PC-9 (cell line): ENCODE data around the gene PAF1. TPM values are rescaled to one million over a fixed set of nuclear protein-coding genes. Genes with fewer than 3 reads are reported as not detected.

Experiments
- BruUV-seq: library from RNA; stranded (reverse); fragments of 400-500 nt; replicated peaks from 2 replicates; lab custom pipeline; 2021; lab: Mats Ljungman, UMichigan
- CTCF ChIA-PET: fragments of 300-600 bp; sonication (Branson Sonifier 250); formaldehyde crosslinking; loops from one replicate; lab custom pipeline; 2022; ENCODE audit warnings: antibody characterized with exemption; lab: Charles Lee
- POLR2A ChIA-PET: fragments of 300-600 bp; sonication (Branson Sonifier 250); formaldehyde crosslinking; loops from one replicate; lab custom pipeline; 2022; ENCODE audit warnings: antibody characterized with exemption; ENCODE audit not compliant: unreplicated experiment; lab: Charles Lee
- DNase-seq, 2 experiments: peaks; one replicate each; pipeline versions ENCODE4 v3.0.0 to v3.0.0-alpha.2; 2015 to 2022; ENCODE audit warnings: mixed read lengths in 1 of 2
- H2AFZ ChIP-seq: fragments of 200-600 bp; sonication (generic); 2 replicates; pipeline ENCODE4 v1.8.1; 2017; ENCODE audit warnings: antibody characterized with exemption
- H3F3A ChIP-seq: fragments of 200-600 bp; sonication (generic); 2 replicates; pipeline ENCODE4 v1.8.1; 2017; ENCODE audit warnings: antibody characterized with exemption, mild to moderate bottlenecking, low read depth; ENCODE audit not compliant: insufficient read depth
- H3K27ac ChIP-seq: fragments of 200-600 bp; sonication (generic); 2 replicates; pipeline ENCODE4 v1.6.1; 2016; ENCODE audit warnings: mixed run types
- H3K27me3 ChIP-seq: fragments of 200-600 bp; sonication (generic); 2 replicates; pipeline ENCODE4 v1.6.1; 2016; ENCODE audit warnings: low read depth, mixed run types; ENCODE audit not compliant: insufficient read depth
- H3K36me3 ChIP-seq: fragments of 200-600 bp; sonication (generic); 2 replicates; pipeline ENCODE4 v1.6.1; 2016; ENCODE audit warnings: low read depth, mixed run types
- H3K4me1 ChIP-seq: fragments of 200-600 bp; sonication (generic); replicated peaks from 2 replicates; pipeline ENCODE4 v1.6.1; 2016; ENCODE audit warnings: mixed run types; ENCODE audit not compliant: insufficient read depth
- H3K4me2 ChIP-seq: fragments of 200-600 bp; sonication (generic); 2 replicates; pipeline ENCODE4 v1.6.1; 2017; ENCODE audit warnings: mixed run types
- H3K4me3 ChIP-seq: fragments of 200-600 bp; sonication (generic); 2 replicates; pipeline ENCODE4 v1.6.1; 2016; ENCODE audit warnings: mixed run types
- H3K79me2 ChIP-seq: fragments of 200-600 bp; sonication (generic); 2 replicates; pipeline ENCODE4 v1.6.1; 2017; ENCODE audit warnings: low read depth, mixed run types
- H3K9me2 ChIP-seq: fragments of 200-600 bp; sonication (generic); 2 replicates; pipeline ENCODE4 v1.8.1; 2017; ENCODE audit warnings: mild to moderate bottlenecking; ENCODE audit not compliant: insufficient read depth
- H3K9me3 ChIP-seq: fragments of 200-600 bp; sonication (generic); 2 replicates; pipeline ENCODE4 v1.8.1; 2016; ENCODE audit warnings: low read depth; ENCODE audit not compliant: insufficient read depth
- H4K20me1 ChIP-seq: fragments of 200-600 bp; sonication (generic); 2 replicates; pipeline ENCODE4 v1.8.1; 2017; ENCODE audit not compliant: insufficient read depth
- EZH2 ChIP-seq: fragments of 200-600 bp; sonication (generic); IDR thresholded peaks from 2 replicates; pipeline ENCODE4 v1.8.0; 2017; ENCODE audit warnings: antibody characterized with exemption, low read depth
- intact Hi-C: fragments of 100-400 bp; cut with micrococcal nuclease; formaldehyde crosslinking; loops from one replicate; pipeline ENCODE4 v1.10.0; 2022; ENCODE audit not compliant: unreplicated experiment
- microRNA-seq: library from miRNA; unstranded; fragments of <30 nt; microRNA quantifications from one replicate; pipeline ENCODE4 v1.2.0, GENCODE V29; 2021; ENCODE audit warnings: borderline number of aligned reads, borderline replicate concordance
- total RNA-seq: library from RNA; stranded (reverse); gene quantifications from 2 replicates; pipeline ENCODE4 v1.2.3, GENCODE V29; 2021
- TF ChIP-seq, protein P1 (sequence below): fragments of 200-600 bp; sonication (generic); conservative IDR thresholded peaks from 2 replicates; pipeline ENCODE4 v1.6.1; 2017; ENCODE audit warnings: mixed run types, antibody characterized with exemption, mild to moderate bottlenecking, moderate library complexity

Gene PAF1
- total RNA-seq, 1 experiment from 2014 or later, result 61.1 TPM

DNA sequence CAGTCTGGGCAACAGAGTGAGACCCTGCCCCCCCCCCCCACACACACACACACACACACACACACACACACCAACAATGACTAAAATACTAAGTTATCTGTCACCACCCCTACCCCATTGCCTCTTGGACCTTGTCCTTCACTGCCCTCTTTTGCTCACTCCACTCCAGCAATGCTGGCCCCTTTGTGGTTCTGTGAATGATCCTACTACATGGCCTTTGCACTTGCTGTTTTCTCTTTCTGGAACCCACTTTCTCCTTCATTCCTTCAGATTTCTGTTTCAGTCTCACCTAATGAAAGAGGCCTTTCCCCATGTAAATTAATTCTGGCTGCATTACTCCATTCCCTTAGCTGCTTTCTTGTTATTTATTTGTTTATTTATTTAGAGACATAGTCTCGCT is 51.2 kb downstream of the PAF1 start:
- Histone ChIP-seq H3K9me3 (no peaks in the 10 kb centered on the region), H3K79me2 (peaks cover 31% of the 10 kb centered on the region), H3K4me1 (peaks cover 16% of the 10 kb centered on the region), H4K20me1 (no peaks in the 10 kb centered on the region; the same call in 1 of the 2 replicates), H3K27ac (no peak overlapping the region), H3K4me2 (no peak overlapping the region), H3K27me3 (no peaks in the 10 kb centered on the region), H3K4me3 (no peak overlapping the region), H2AFZ (no peak overlapping the region), H3K36me3 (0 out of 2 replicates have a peak, but pooled peaks cover 6% of the 10 kb centered on the region), H3F3A (0 out of 2 replicates have a peak, but pooled peaks cover 10% of the 10 kb centered on the region), H3K9me2 (no peaks in the 10 kb centered on the region)
- DNase-seq, result no peak
- POLR2A ChIA-PET, result no interaction called here
- intact Hi-C loops, result loop anchor here (5.0 kb wide), 3 partner anchors 227 to 377 kb away; partner anchors contain the start of gene FBXO27
- no TSS peak for BruUV-seq
- TF ChIP-seq, protein P1, sequence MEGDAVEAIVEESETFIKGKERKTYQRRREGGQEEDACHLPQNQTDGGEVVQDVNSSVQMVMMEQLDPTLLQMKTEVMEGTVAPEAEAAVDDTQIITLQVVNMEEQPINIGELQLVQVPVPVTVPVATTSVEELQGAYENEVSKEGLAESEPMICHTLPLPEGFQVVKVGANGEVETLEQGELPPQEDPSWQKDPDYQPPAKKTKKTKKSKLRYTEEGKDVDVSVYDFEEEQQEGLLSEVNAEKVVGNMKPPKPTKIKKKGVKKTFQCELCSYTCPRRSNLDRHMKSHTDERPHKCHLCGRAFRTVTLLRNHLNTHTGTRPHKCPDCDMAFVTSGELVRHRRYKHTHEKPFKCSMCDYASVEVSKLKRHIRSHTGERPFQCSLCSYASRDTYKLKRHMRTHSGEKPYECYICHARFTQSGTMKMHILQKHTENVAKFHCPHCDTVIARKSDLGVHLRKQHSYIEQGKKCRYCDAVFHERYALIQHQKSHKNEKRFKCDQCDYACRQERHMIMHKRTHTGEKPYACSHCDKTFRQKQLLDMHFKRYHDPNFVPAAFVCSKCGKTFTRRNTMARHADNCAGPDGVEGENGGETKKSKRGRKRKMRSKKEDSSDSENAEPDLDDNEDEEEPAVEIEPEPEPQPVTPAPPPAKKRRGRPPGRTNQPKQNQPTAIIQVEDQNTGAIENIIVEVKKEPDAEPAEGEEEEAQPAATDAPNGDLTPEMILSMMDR, result no peak
- no peak for TF ChIP-seq EZH2
- CTCF ChIA-PET, result no interaction called here

DNA sequence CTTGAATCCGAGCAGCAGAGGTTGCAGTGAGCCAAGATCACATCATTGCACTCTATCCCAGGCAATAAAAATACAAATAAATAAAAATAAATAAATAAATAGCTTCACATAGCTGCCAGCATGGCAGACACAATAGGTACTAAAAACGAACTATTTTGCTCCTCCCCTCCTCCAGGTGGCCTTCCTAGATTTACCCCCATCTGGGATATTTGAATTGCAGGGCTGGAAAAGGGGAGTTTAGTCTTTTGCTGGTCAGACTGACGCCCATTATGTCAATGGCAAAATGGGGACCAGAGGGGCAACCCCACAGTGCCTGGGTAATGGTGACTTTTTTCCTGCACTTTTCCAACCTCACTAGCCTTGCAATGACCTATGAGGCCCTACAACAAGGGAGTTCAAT is 54.4 kb downstream of the PAF1 start:
- H3K9me3 ChIP-seq, result no peaks in the 10 kb centered on the region
- no peak overlapping the region for H3K4me3 ChIP-seq
- peaks cover 10% of the 10 kb centered on the region; the same call in 1 of the 2 replicates for H3K79me2 ChIP-seq
- no peak overlapping the region for H3K4me2 ChIP-seq
- peaks cover 10% of the 10 kb centered on the region; the same call in 1 of the 2 replicates for H3F3A ChIP-seq
- H2AFZ ChIP-seq, result no peak overlapping the region
- ChIA-PET POLR2A (no interaction called here), CTCF (interaction anchor here (0.7 kb wide), 1 partner anchor 100 kb away, joined by 3 read pairs; no protein-coding TSS in a partner anchor)
- no peaks in the 10 kb centered on the region for H3K36me3 ChIP-seq
- intact Hi-C loops, result no loop called here
- H3K27ac ChIP-seq, result no peak overlapping the region
- no peak for TF ChIP-seq EZH2
- TF ChIP-seq, protein P1, result no peak
- H3K4me1 ChIP-seq, result peaks cover 10% of the 10 kb centered on the region
- H3K9me2 ChIP-seq, result no peaks in the 10 kb centered on the region
- H3K27me3 ChIP-seq, result no peaks in the 10 kb centered on the region
- H4K20me1 ChIP-seq, result no peaks in the 10 kb centered on the region
- BruUV-seq, result no TSS peak
- DNase-seq, result no peak

Small RNA genes within 50 kb of the gene (microRNA-seq; reads per million reads assigned to microRNA genes)
- gene MIR4530, result not detected

Other genes with a start within 250 kb of the PAF1 start
- gene NCCRP1, start 194.1 kb downstream of the PAF1 start, total RNA-seq, result 22.7 and 23.2 TPM in 2 replicates
- gene SYCN, start 186.8 kb downstream of the PAF1 start, total RNA-seq, result not detected in 2 replicates
- not detected in 2 replicates for gene IFNL3, start 146.1 kb downstream of the PAF1 start, total RNA-seq
- gene IFNL4, start 142.2 kb downstream of the PAF1 start, total RNA-seq, result not detected in 2 replicates
- gene IFNL2, start 122.7 kb downstream of the PAF1 start, total RNA-seq, result not detected in 2 replicates
- not detected in 2 replicates for gene IFNL1, start 94.7 kb downstream of the PAF1 start, total RNA-seq
- 2.3 and 4.0 TPM in 2 replicates for gene LRFN1, start 70.2 kb downstream of the PAF1 start, total RNA-seq
- 0.78 TPM in 1 of 2 replicates, not detected in the other for gene GMFG, start 55.1 kb downstream of the PAF1 start, total RNA-seq
- gene SAMD4B, start 48.7 kb downstream of the PAF1 start, total RNA-seq, result 152 and 163 TPM in 2 replicates
- 18.6 and 30.9 TPM in 2 replicates for gene MED29, start 272 bp upstream of the PAF1 start, total RNA-seq
- gene ZFP36, start 15.7 kb upstream of the PAF1 start, total RNA-seq, result 31.0 and 36.3 TPM in 2 replicates
- gene PLEKHG2, start 21.6 kb upstream of the PAF1 start, total RNA-seq, result 26.1 and 32.1 TPM in 2 replicates
- 2,510 and 2,860 TPM in 2 replicates for gene RPS16, start 44.8 kb upstream of the PAF1 start, total RNA-seq
- 99.7 and 118 TPM in 2 replicates for gene SUPT5H, start 54.5 kb upstream of the PAF1 start, total RNA-seq
- 85.5 and 95.9 TPM in 2 replicates for gene TIMM50, start 89.7 kb upstream of the PAF1 start, total RNA-seq
- 1.4 and 3.6 TPM in 2 replicates for gene DLL3, start 107.8 kb upstream of the PAF1 start, total RNA-seq
- gene SELENOV, start 124.0 kb upstream of the PAF1 start, total RNA-seq, result 0.35 TPM in 1 of 2 replicates, not detected in the other
- 2.3 and 3.4 TPM in 2 replicates for gene EID2B, start 141.7 kb upstream of the PAF1 start, total RNA-seq
- gene EID2, start 149.1 kb upstream of the PAF1 start, total RNA-seq, result 14.6 TPM in 2 replicates
- gene LGALS13, start 211.4 kb upstream of the PAF1 start, total RNA-seq, result not detected in 2 replicates